Measurements from ENCODE around the gene PTGFRN. TPM values are rescaled to one million over a fixed set of nuclear protein-coding genes. Genes with fewer than 3 reads are reported as not detected.

Gene PTGFRN
- total and polyA plus RNA-seq, 2 of the 4 experiments (the other 2 are of a cell fraction), result 0.90 to 1.1 TPM

DNA sequence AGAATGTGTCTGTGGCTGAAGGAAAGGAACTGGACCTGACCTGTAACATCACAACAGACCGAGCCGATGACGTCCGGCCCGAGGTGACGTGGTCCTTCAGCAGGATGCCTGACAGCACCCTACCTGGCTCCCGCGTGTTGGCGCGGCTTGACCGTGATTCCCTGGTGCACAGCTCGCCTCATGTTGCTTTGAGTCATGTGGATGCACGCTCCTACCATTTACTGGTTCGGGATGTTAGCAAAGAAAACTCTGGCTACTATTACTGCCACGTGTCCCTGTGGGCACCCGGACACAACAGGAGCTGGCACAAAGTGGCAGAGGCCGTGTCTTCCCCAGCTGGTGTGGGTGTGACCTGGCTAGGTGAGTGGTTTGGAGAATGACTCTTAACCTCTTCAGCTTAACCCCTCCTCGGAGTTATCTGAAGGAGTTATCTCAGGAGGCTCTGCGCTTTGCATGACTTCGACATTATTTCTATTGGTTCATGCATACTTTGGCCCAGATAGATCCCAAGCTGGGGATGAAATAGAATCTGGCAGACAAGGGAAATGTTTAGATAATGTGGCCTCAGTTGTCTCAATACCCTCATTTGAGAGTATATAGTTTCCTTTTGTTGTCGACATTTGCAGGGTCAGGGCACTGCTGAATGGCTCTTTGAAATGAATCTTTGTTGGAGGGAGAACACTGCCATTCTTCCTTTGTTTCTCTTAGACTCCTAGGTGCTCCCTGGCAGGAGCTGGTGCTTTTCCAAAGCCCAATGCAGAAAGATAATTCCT, 39.7 kb downstream of the PTGFRN start:
- H3K9ac ChIP-seq (ENCODE audit: low read depth, low read length), result no peak overlapping the region
- H2AFZ ChIP-seq (replicated peaks; ENCODE audit: low read length, poor library complexity), result peak overlapping the region; percentile 62
- no peak overlapping the region for H3K56ac ChIP-seq (ENCODE audit: extremely low read depth, insufficient read depth, low read length)
- H2BK20ac ChIP-seq (ENCODE audit: low read depth, low read length), result no peak overlapping the region
- no peaks in the 10 kb centered on the region for H3K9me1 ChIP-seq (ENCODE audit: insufficient read depth, low read length)
- H2BK15ac ChIP-seq (ENCODE audit: low read depth, low read length), result no peak overlapping the region
- no peak overlapping the region for H3K23ac ChIP-seq (ENCODE audit: low read depth, low read length)
- BruUV-seq (replicated peaks), result no TSS peak
- no peak overlapping the region for H3K27ac ChIP-seq (ENCODE audit: insufficient read depth, low read length)
- no peak overlapping the region for H3K4ac ChIP-seq (ENCODE audit: low read depth, low read length)
- POLR2A ChIA-PET (ENCODE audit: unreplicated experiment), result no interaction called here
- H2AK9ac ChIP-seq (replicated peaks; ENCODE audit: low read depth, low read length, poor library complexity), result no peak overlapping the region
- no peak overlapping the region for H3K18ac ChIP-seq (ENCODE audit: low read depth, low read length)
- no peak overlapping the region for H4K91ac ChIP-seq (ENCODE audit: insufficient read depth, low read depth, low read length)
- peaks cover 4% of the 10 kb centered on the region; the same call in 1 of the 2 replicates for H3K27me3 ChIP-seq (ENCODE audit: control insufficient read depth, insufficient read depth, low read length)
- intact Hi-C loops (cut with micrococcal nuclease) (no loop called here), in situ Hi-C loops (cut with MboI; ENCODE audit: low sequenced_read_pairs) (no loop called here), dilution Hi-C loops (cut with HindIII; ENCODE audit: low sequenced_read_pairs, unreplicated experiment) (no loop called here)
- no peak overlapping the region for H3K4me2 ChIP-seq (ENCODE audit: low read depth, low read length)
- no peak overlapping the region for H4K8ac ChIP-seq (ENCODE audit: low read depth in 2 of 2, low read length in 2 of 2)
- H3K4me3 ChIP-seq (ENCODE audit: insufficient read depth, low read depth, low read length), result no peak overlapping the region
- 84% methylated on average over 7 of the region's 21 CpGs; no CpG with 5 or more reads in 1 of the 2 experiments for WGBS, 2 experiments (ENCODE audit: extremely low coverage in 2 of 2, insufficient read length in 1 of 2)
- H4K20me1 ChIP-seq (ENCODE audit: insufficient read depth, low read length), result no peaks in the 10 kb centered on the region
- no peak overlapping the region for H3K14ac ChIP-seq (replicated peaks; ENCODE audit: low read depth, low read length)
- H2AK5ac ChIP-seq (ENCODE audit: low read depth, low read length), result no peak overlapping the region
- no peak overlapping the region for H2BK120ac ChIP-seq (ENCODE audit: low read depth, low read length)
- no peaks in the 10 kb centered on the region for H3K9me3 ChIP-seq (ENCODE audit: control insufficient read depth, insufficient read depth, low read length)
- no peaks in the 10 kb centered on the region for H3K79me1 ChIP-seq (ENCODE audit: low read depth in 1 of 2, low read length in 2 of 2)
- H3K36me3 ChIP-seq (ENCODE audit: control insufficient read depth, insufficient read depth, low read length), result no peaks in the 10 kb centered on the region
- no peak overlapping the region for H2BK5ac ChIP-seq (ENCODE audit: low read depth, low read length, poor library complexity, severe bottlenecking)
- DNase-seq (no peak), ATAC-seq (ENCODE audit: low read depth) (no peak)
- no peaks in the 10 kb centered on the region for H3K4me1 ChIP-seq (ENCODE audit: control insufficient read depth, insufficient read depth, low read length)
- no peak for TF ChIP-seq CHD1 (IDR thresholded peaks at IDR 0.05; ENCODE audit: low read depth, low read length)
- no peak for TF ChIP-seq RCOR1 (IDR thresholded peaks at IDR 0.05; ENCODE audit: insufficient replicate concordance, low read length)
- TF ChIP-seq RAD21 (IDR thresholded peaks at IDR 0.05; ENCODE audit: low read length), result no peak
- no peak for TF ChIP-seq MAFK (IDR thresholded peaks at IDR 0.05; ENCODE audit: low read depth, low read length)
- TF ChIP-seq POLR2A (IDR thresholded peaks at IDR 0.05; ENCODE audit: low read depth, low read length), result no peak
- TF ChIP-seq RFX5 (IDR thresholded peaks at IDR 0.05; ENCODE audit: low read depth, low read length), result no peak
- no peak for TF ChIP-seq SMC3 (IDR thresholded peaks at IDR 0.05; ENCODE audit: low read depth, low read length)
- TF ChIP-seq, protein P1, sequence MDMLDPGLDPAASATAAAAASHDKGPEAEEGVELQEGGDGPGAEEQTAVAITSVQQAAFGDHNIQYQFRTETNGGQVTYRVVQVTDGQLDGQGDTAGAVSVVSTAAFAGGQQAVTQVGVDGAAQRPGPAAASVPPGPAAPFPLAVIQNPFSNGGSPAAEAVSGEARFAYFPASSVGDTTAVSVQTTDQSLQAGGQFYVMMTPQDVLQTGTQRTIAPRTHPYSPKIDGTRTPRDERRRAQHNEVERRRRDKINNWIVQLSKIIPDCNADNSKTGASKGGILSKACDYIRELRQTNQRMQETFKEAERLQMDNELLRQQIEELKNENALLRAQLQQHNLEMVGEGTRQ (IDR thresholded peaks at IDR 0.05; ENCODE audit: low read depth, low read length), result no peak
- H4K5ac ChIP-seq (ENCODE audit: low read depth, low read length), result no peak overlapping the region
- CTCF ChIA-PET, result no interaction called here
